Subcutaneous abdominal adipose tissue (tissue), 5 donors: Measurements from ENCODE around the gene S100A16.

ENCODE experiments used
- H3K27ac ChIP-seq: one replicate; pipeline ENCODE4 v1.7.0; 2013; ENCODE audit warnings: low read depth, mild to moderate bottlenecking, inconsistent platforms, low read length, moderate library complexity
- H3K27me3 ChIP-seq, 5 donors: one replicate each; pipeline ENCODE4 v1.7.0; 2013; ENCODE audit warnings: low read length in 5 of 5, inconsistent platforms in 1 of 5; ENCODE audit not compliant: control insufficient read depth in 5 of 5, insufficient read depth in 4 of 5
- H3K36me3 ChIP-seq, 5 donors: one replicate each; pipeline ENCODE4 v1.7.0; 2013; ENCODE audit warnings: low read length in 5 of 5; ENCODE audit not compliant: control insufficient read depth in 5 of 5, insufficient read depth in 5 of 5
- H3K4me1 ChIP-seq, 5 donors: one replicate each; pipeline ENCODE4 v1.7.0; 2013; ENCODE audit warnings: low read length in 5 of 5, mild to moderate bottlenecking in 3 of 5, moderate library complexity in 1 of 5; ENCODE audit not compliant: control insufficient read depth in 5 of 5, insufficient read depth in 5 of 5
- H3K4me3 ChIP-seq, 5 donors: one replicate each; pipeline ENCODE4 v1.7.0; 2013; ENCODE audit warnings: low read length in 5 of 5, low read depth in 1 of 5
- H3K9ac ChIP-seq, 5 donors: one replicate each; pipeline ENCODE4 v1.7.0; 2013; ENCODE audit warnings: low read length in 5 of 5, mild to moderate bottlenecking in 4 of 5, moderate library complexity in 3 of 5
- H3K9me3 ChIP-seq, 5 donors: one replicate each; pipeline ENCODE4 v1.7.0; 2013; ENCODE audit warnings: low read length in 5 of 5; ENCODE audit not compliant: control insufficient read depth in 5 of 5
- donor health status: healthy.
- donor health status: healthy.
- donor health status: healthy.
- donor health status: healthy.
- donor health status: healthy.

S100A16 gene, protein sequence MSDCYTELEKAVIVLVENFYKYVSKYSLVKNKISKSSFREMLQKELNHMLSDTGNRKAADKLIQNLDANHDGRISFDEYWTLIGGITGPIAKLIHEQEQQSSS

DNA sequence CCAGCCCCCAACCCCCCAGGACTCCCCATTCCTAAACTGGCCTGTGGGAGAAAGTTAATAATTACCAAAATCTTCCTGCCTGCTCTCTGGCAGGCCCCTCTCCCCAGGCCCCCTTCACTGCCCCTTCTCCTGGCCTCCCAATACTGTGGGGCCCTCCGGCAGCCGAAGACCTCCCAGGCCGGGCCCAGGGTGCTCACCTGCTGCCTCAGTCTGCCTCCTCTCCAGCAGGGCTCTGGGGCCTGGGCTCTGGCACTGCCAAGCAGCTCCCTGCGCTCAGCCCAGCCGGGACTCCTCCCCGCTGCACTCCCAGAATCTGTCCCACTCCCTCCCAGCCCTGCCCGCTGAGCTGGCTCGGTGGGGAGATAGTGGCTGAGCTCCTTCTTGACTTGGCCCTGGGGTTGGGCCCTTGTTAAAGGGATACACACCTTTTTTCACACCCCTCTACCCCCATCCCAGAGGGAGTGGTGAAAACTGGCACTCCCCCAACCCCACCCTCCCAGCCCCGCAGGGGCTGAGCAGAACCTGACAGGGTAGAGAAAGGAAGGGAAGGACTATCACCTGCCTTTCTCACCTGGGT lies at the start of gene S100A16:
Gene S100A16 (minus strand): TSS at position 383 of the 577 bp plus-strand sequence. CDS start 4,986 bp downstream, outside the sequence.
- Histone ChIP-seq H3K4me1 (peaks cover 14 to 77% (median 57%) of the 10 kb centered on the region in 5 donors), H3K4me3 (peak within 1 kb of the TSS; percentile 54 to 90 (median 75)), H3K27ac (peak within 1 kb of the TSS; percentile 92), H3K36me3 (peaks cover 0 to 5% (median under 1%) of the 10 kb centered on the region in 5 donors), H3K27me3 (no peaks in the 10 kb centered on the region), H3K9me3 (no peaks in the 10 kb centered on the region), H3K9ac (peak within 1 kb of the TSS; percentile 39 to 95 (median 77))

DNA sequence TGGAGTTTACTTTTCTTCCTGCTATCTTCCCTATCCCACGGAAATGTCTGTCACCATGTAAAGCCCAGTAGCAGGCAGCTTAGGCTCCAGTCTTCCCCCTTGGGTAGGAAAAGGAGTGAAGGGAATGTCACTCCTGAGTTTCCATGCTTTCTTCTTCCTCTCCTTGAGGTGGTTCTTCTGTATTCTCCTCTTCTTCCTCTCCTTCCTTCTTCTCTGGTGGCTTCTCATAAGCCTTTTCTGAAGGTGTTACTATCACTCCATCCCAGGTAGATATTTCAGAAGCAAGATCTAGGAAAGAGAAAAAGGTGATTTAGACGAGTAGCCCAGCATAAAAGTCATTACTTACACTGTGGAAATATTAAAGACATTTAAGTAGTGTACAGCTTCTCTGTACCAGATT lies 49.3 kb upstream of the S100A16 start:
- H3K9ac ChIP-seq: no peak overlapping the region
- no peaks in the 10 kb centered on the region for H3K27me3 ChIP-seq
- H3K27ac ChIP-seq: no peak overlapping the region
- no peaks in the 10 kb centered on the region for H3K9me3 ChIP-seq
- H3K4me3 ChIP-seq: no peak overlapping the region
- peaks cover 38 to 68% (median 61%) of the 10 kb centered on the region in 5 donors for H3K36me3 ChIP-seq
- H3K4me1 ChIP-seq: peaks cover 5 to 19% (median 12%) of the 10 kb centered on the region in 5 donors

DNA sequence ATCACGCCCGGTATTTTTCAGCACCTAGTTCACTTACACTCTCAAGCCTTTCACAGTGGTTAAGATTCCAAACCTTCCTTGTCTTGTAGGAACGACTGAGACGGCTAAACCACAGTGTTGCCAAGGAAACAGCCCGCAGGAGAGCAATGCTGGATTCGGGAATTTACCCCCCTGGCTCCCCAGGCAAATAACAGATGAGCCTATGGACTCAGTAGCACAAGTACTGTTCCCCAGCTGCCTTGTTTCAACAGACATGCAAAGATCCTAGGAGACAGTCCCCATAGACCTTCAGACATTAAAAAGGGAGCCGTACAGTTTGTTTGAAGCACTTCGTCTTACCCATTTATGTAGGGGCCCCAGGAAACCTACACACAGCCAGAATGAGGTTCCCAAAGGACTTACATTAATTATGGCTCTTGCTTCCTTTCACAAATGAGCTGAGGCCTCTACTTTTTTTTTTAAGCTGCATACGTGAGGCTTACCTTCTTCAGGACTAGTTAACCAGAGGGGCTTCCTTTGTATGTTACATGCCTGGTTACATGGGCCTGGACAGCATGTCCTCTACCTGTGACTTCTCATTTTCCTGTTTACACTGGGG lies 48.3 kb upstream of the S100A16 start:
- no peaks in the 10 kb centered on the region for H3K27me3 ChIP-seq
- H3K9ac ChIP-seq: peak overlapping the region in 1 of 5 donors; percentile 60
- H3K9me3 ChIP-seq: no peaks in the 10 kb centered on the region
- H3K27ac ChIP-seq: peak overlapping the region; percentile 40
- peaks cover 5 to 19% (median 12%) of the 10 kb centered on the region in 5 donors for H3K4me1 ChIP-seq
- peaks cover 38 to 57% (median 51%) of the 10 kb centered on the region in 5 donors for H3K36me3 ChIP-seq
- no peak overlapping the region for H3K4me3 ChIP-seq

DNA sequence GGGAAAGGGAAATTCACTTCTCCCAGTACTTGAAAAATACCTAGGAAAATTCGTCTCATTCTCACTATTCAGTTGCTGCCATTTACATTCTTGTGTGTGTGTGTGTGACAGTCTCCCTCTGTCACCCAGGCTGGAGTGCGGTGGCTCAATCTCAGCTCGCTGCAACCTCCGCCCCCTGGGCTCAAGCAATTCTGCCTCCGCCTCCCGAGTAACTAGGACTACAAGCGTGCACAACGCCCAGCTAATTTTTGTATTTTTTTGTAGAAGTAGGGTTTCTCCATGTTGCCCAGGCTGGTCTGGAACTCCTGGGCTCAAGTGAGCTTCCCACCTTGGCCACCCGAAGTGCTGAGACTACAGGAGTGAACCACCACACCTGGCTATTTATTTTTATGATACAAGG lies 46.7 kb upstream of the S100A16 start:
- Histone ChIP-seq H3K36me3 (peaks cover 27 to 42% (median 36%) of the 10 kb centered on the region in 5 donors), H3K9me3 (no peaks in the 10 kb centered on the region), H3K9ac (peak overlapping the region; percentile 83 to 94 (median 90)), H3K4me1 (peaks cover 5 to 19% (median 12%) of the 10 kb centered on the region in 5 donors), H3K4me3 (peak overlapping the region in 4 of 5 donors; percentile 77 to 92 (median 88)), H3K27ac (peak overlapping the region; percentile 90), H3K27me3 (no peaks in the 10 kb centered on the region)

DNA sequence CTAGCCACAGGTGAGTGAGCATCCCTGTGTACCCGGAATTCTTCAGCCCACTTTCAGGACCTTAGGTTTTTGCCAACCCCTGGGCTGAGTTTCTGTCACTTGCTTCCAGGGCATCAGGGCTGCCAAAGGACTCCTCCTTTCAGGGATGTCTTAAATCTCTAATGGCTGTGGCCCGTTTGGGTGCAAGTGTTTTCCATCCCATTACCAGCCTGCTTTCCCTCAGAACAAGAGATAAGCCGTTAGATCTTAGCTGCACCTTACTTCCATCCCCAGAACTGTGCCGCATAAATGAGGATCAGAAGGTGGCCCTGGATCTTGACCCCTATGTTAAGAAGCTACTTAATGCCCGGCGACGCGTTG lies 46.2 kb upstream of the S100A16 start:
- Histone ChIP-seq H3K9me3 (no peaks in the 10 kb centered on the region), H3K36me3 (peaks cover 27 to 37% (median 31%) of the 10 kb centered on the region in 5 donors), H3K4me3 (peak overlapping the region; percentile 77 to 92 (median 85)), H3K27me3 (no peaks in the 10 kb centered on the region), H3K9ac (peak overlapping the region; percentile 83 to 94 (median 90)), H3K4me1 (peaks cover 5 to 19% (median 12%) of the 10 kb centered on the region in 5 donors), H3K27ac (peak overlapping the region; percentile 90)

DNA sequence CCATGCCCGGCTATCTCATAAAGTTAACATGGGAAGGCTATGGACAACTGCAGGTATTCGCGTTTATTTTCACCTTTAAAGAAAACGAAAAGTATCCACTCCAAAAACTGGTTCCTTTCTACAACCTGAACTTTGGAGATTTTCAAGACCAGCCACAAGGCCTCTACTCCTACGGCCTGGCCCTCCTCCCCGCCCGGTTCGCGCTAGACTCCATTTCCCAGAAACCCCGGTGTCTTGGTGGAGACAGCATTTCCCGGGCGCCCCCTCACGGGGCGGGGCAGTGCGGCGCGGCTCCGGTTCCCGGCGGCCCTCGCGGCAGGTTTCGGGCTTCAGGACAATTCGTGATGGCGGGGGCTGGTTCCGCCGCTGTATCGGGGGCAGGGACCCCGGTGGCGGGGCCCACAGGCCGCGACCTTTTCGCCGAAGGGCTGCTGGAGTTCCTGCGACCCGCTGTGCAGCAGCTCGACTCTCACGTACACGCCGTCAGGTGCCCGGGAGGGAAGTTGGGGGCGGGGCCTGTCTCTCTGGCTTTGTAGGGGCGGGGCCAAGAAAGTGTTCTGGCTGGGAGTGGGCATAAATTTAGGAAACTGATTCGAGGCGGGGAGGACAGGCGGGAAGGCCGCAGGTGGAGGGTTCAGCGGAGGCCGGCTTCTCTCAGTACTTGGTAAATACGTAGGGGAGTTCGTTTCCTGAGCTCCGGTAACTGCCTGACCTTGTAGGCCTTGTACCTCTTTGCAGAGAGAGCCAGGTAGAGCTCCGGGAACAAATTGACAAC lies 45.6 kb upstream of the S100A16 start, which contains the start of gene SNAPIN:
Gene SNAPIN (plus strand): TSS at position 304 of the 775 bp plus-strand sequence. CDS start 41 bp downstream, at position 345.
- H3K9ac ChIP-seq: peak within 1 kb of the TSS; percentile 83 to 94 (median 90)
- no peaks in the 10 kb centered on the region for H3K9me3 ChIP-seq
- peaks cover 21 to 31% (median 26%) of the 10 kb centered on the region in 5 donors for H3K36me3 ChIP-seq
- H3K27ac ChIP-seq: peak within 1 kb of the TSS; percentile 90
- H3K4me1 ChIP-seq: peaks cover 5 to 20% (median 12%) of the 10 kb centered on the region in 5 donors
- no peaks in the 10 kb centered on the region for H3K27me3 ChIP-seq
- H3K4me3 ChIP-seq: peak within 1 kb of the TSS; percentile 77 to 92 (median 85)

DNA sequence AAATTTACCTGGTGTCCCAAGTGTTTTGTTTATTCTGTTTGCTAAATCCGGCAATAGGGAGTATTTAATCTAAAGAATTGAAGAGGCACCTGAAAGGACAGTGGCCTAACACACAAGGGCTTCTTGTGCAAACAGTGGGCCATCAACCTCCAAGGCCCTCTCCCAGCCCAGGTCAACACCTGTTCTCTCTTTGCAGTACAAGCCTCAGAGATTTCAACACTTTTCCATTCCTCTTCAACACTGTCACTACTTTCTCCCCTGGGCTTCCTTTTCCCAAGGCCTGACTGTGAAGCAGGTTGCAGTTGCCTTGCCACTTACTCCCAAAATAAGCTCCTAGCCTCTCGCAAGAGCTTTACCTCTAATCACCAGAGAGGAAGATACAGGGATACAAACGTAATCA lies 42.4 kb upstream of the S100A16 start:
- Histone ChIP-seq H3K27ac (no peak overlapping the region), H3K9ac (no peak overlapping the region), H3K27me3 (no peaks in the 10 kb centered on the region), H3K4me1 (peaks cover 5 to 37% (median 22%) of the 10 kb centered on the region in 5 donors), H3K4me3 (no peak overlapping the region), H3K9me3 (no peaks in the 10 kb centered on the region), H3K36me3 (no peaks in the 10 kb centered on the region)

DNA sequence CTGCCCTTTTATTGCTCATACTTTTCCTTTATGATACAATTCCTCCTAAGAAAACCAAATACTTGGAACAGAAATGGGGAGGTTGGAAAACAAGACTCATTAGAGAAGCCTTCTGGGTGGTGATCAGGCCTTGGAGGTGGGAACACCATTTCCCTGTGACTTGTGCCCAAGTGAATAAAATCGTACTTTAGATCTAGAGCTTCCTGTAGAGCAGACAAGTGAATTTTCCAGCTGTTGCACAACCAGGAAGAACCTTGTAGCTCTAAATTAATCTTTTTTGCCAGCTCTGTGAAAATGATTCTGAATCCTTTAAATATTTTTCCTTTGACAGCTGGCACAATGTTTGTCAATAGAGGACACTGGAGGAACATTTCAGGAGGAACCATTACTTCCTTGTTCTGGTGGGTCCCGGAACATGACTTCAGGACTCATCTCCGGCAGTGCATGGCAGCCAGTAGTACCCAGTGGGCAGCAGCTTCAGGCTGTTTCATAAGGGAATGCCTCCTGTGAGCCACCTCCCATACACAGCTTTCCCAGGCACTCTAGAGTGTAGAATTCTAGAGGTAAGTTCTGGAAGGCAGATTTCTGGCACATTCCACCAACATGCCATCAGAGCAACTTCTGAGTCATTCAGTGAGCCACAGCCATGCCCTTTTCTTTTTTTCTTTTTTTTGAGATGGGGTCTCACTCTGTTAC lies 40.0 kb upstream of the S100A16 start:
- Histone ChIP-seq H3K9me3 (no peaks in the 10 kb centered on the region), H3K27ac (peak overlapping the region; percentile 79)

DNA sequence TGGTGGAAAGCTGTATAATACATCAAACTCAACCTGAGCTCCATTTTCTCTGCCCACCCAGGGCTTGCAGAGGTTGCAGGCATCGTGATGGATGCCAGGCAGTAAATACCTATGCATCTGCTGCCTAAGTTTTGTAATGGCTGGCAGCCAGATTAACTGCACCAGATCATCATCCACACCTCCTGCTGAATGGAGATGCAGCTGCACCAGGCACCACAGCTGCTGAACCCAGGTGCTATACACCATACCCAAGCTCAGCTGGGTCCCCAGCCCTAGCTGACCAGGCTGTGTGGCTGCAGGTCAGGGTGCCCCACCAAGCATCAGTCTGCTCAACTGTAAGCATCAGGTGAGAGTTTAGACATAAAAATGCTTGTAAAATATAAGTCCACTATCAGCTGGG lies 38.8 kb upstream of the S100A16 start:
- no peak overlapping the region for H3K4me3 ChIP-seq
- no peak overlapping the region for H3K27ac ChIP-seq
- no peaks in the 10 kb centered on the region for H3K9me3 ChIP-seq
- no peak overlapping the region for H3K9ac ChIP-seq
- no peaks in the 10 kb centered on the region for H3K36me3 ChIP-seq
- H3K27me3 ChIP-seq: no peaks in the 10 kb centered on the region
- H3K4me1 ChIP-seq: peaks cover 3 to 46% (median 38%) of the 10 kb centered on the region in 5 donors

More for the DNA sequence above, 40.0 kb upstream of the S100A16 start:
- Histone ChIP-seq H3K9ac (peak overlapping the region in 2 of 5 donors; percentile 62 to 68), H3K4me1 (peaks cover 3 to 36% (median 26%) of the 10 kb centered on the region in 5 donors), H3K27me3 (no peaks in the 10 kb centered on the region), H3K4me3 (peak overlapping the region in 2 of 5 donors; percentile 29), H3K36me3 (no peaks in the 10 kb centered on the region)
